Kidney (tissue), 14 donors: Measurements from ENCODE around the gene HIPK2. TPM values are rescaled to one million over a fixed set of nuclear protein-coding genes. Genes with fewer than 3 reads are reported as not detected.
A peak's percentile ranks its signal among the peaks of the same experiment; 100 is the strongest.

Source experiments
- DNase-seq, 5 donors: peaks; one replicate each; pipeline ENCODE4 v3.0.0-alpha.2; 2013 to 2020
- FAIRE-seq: peaks from 2 replicates; lab custom pipeline; 2012; peaks lifted over from hg19 to GRCh38; lab: Jason Lieb, UNC
- H3K27ac ChIP-seq, 2 donors: one replicate each; pipeline ENCODE4 v1.7.0; 2013; ENCODE audit warnings: low read depth in 2 of 2, low read length in 2 of 2, inconsistent platforms in 1 of 2
- H3K27me3 ChIP-seq: one replicate; pipeline ENCODE4 v1.7.1; 2013; ENCODE audit warnings: low read length, inconsistent platforms; ENCODE audit not compliant: control insufficient read depth, insufficient read depth
- H3K36me3 ChIP-seq, 3 donors: one replicate each; pipeline versions ENCODE4 v1.7.0 to v1.7.1; 2013; ENCODE audit warnings: low read length in 3 of 3, control low read depth in 1 of 3, inconsistent platforms in 1 of 3; ENCODE audit not compliant: insufficient read depth in 3 of 3, control insufficient read depth in 2 of 3
- H3K4me1 ChIP-seq, 3 donors: one replicate each; pipeline versions ENCODE4 v1.7.0 to v1.7.1; 2013; ENCODE audit warnings: low read length in 3 of 3, inconsistent platforms in 1 of 3, low read depth in 1 of 3; ENCODE audit not compliant: control insufficient read depth in 2 of 3, insufficient read depth in 2 of 3
- H3K4me3 ChIP-seq, 3 donors: one replicate each; pipeline versions ENCODE4 v1.7.0 to v1.8.1; 2013; ENCODE audit warnings: low read length in 3 of 3, control low read depth in 1 of 3, inconsistent platforms in 1 of 3
- H3K9ac ChIP-seq, 3 donors: one replicate each; pipeline versions ENCODE4 v1.7.0 to v1.7.1; 2013; ENCODE audit warnings: low read length in 3 of 3, control low read depth in 1 of 3, inconsistent platforms in 1 of 3
- H3K9me3 ChIP-seq, 3 donors: one replicate each; pipeline versions ENCODE4 v1.7.0 to v1.7.1; 2013; ENCODE audit warnings: low read length in 3 of 3, control low read depth in 1 of 3, inconsistent platforms in 1 of 3; ENCODE audit not compliant: control insufficient read depth in 2 of 3, insufficient read depth in 1 of 3
- intact Hi-C: fragments of 100-400 bp; cut with DNase I; formaldehyde crosslinking; loops from one replicate; pipeline ENCODE4 v1.11.1; 2022
- polyA plus RNA-seq: library from polyadenylated mRNA; stranded (reverse); fragments of 350-450 nt; fragmentation: Illumina TruSeq; extraction: RNeasy Lipid Tissue Mini Kit (QIAGEN cat#74804); gene quantifications from one replicate; pipeline ENCODE4 v1.2.3, GENCODE V29; 2014; ENCODE audit warnings: low read depth, low replicate concordance; ENCODE audit not compliant: insufficient read depth
- total RNA-seq: library from RNA; stranded (reverse); fragmentation: NEBNext Ultra II Directional; extraction: Animal tissue kit (Norgen Biotek cat#: 25700); gene quantifications from one replicate; pipeline ENCODE4 v1.2.1, GENCODE V29; 2021
- TF ChIP-seq, protein P1 (sequence below): IDR thresholded peaks from 3 replicates; pipeline ENCODE4 v1.5.1; 2012; ENCODE audit warnings: mild to moderate bottlenecking, moderate library complexity, borderline replicate concordance; ENCODE audit not compliant: insufficient read depth; ENCODE audit errors: extremely low read depth
- donor health status: control.
- donor health status: control.
- donor health status: control.
- donor health status: control.
- donor health status: control.
- donor health status: DM: yes; HTN: yes; CAD: no.
- donor health status: Normal renal cell carcinoma (clear cell type).

The HIPK2 gene
- total and polyA plus RNA-seq, 2 donors from 2014 or later, result 9.6 to 153 TPM

DNA sequence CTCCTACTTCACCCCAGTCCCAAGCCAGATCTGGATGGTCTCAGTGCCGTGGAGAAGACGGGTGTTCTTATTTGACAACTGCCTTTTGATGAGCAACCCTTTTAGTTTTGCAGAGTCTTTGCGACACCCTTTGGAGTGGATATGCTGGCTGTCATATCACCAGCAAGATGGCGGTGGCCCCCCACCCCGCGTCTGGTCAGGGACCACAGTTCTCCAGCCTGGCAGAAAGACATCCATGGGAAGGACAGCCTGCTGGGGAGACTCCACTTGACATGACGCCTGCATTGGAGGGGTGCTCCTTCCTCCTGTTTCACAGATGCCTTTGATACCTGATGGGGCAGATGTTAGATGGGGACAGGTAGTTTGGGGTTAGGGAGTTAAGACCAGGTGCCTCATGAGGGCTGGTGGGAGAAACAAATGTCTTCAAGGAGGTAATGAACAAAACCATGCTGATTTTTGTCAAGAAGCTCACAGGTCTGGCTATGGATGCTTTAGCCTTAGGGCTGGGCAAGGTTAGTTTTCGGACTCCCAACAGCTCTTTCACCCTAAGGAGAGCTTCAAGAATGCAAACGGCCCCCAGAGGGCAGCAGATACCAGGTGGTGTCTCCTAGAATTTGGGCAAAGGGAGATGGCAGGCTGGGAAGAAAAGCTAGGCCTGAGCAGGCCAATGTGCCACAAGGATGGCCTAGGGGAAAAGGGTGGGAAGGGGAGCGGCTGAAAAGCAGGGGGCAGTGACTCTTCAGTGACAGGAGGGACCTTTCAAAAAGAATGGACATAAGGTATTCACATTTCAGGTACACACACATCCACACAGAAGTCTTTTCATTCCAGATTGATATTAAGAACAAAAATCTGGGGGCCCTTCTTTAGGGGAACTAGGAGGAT, 159.1 kb downstream of the HIPK2 start:
- Histone ChIP-seq H3K4me1 (no peaks in the 10 kb centered on the region), H3K27me3 (no peaks in the 10 kb centered on the region), H3K9ac (no peak overlapping the region), H3K4me3 (no peak overlapping the region), H3K36me3 (peaks cover 8 to 47% (median 33%) of the 10 kb centered on the region in 3 donors), H3K9me3 (no peaks in the 10 kb centered on the region), H3K27ac (no peak overlapping the region)
- FAIRE-seq (no peak), DNase-seq (peak in 2 of 5 donors; percentile 47 to 54)
- intact Hi-C loops, result no loop called here
- TF ChIP-seq, protein P1, sequence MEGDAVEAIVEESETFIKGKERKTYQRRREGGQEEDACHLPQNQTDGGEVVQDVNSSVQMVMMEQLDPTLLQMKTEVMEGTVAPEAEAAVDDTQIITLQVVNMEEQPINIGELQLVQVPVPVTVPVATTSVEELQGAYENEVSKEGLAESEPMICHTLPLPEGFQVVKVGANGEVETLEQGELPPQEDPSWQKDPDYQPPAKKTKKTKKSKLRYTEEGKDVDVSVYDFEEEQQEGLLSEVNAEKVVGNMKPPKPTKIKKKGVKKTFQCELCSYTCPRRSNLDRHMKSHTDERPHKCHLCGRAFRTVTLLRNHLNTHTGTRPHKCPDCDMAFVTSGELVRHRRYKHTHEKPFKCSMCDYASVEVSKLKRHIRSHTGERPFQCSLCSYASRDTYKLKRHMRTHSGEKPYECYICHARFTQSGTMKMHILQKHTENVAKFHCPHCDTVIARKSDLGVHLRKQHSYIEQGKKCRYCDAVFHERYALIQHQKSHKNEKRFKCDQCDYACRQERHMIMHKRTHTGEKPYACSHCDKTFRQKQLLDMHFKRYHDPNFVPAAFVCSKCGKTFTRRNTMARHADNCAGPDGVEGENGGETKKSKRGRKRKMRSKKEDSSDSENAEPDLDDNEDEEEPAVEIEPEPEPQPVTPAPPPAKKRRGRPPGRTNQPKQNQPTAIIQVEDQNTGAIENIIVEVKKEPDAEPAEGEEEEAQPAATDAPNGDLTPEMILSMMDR, result peak; percentile 49

DNA sequence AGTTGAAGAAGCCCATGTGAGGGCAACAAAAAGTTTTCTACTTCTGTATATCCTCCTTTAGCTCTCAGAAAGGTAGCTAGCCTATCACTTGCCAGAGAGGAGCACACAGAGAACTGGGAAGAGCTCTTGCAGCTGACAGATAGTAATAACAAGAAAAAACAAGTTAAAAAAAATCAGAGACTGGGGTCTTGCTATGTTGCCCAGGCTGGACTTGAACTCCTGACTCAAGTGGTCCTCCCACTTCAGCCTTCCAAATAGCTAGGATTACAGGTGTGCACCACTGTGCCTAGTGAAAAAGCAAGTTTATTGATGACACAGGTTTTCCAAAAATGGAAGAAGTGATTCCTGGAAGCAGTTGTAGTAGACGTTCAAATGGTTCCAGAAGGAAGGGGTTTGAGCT, 160.7 kb downstream of the HIPK2 start:
- no peaks in the 10 kb centered on the region for H3K9me3 ChIP-seq
- no peak for DNase-seq
- no peak for FAIRE-seq
- H3K4me1 ChIP-seq, result no peaks in the 10 kb centered on the region
- H3K4me3 ChIP-seq, result no peak overlapping the region
- peaks cover 8 to 60% (median 44%) of the 10 kb centered on the region in 3 donors for H3K36me3 ChIP-seq
- H3K9ac ChIP-seq, result no peak overlapping the region
- H3K27me3 ChIP-seq, result no peaks in the 10 kb centered on the region
- TF ChIP-seq, protein P1, result no peak
- H3K27ac ChIP-seq, result no peak overlapping the region
- intact Hi-C loops, result no loop called here

DNA sequence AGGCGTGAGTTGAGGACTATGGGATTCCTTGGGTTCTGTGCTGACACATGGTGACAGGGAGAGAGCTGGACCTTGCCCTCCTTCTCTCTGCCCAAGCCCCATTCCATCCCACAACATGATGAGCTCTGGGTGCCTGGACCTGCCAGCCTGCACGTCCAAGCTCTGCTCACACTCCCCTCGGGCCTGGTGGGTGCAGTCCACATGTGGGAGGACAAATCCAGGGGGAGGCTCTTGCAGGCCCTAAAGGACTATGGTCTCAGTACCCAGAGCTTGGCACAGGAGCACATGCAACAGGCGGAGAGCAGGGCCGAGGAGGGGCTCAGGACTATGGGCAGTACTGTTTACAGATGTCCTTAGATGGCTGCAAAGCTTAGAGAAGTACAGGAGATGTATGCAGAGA, 162.9 kb downstream of the HIPK2 start:
- intact Hi-C loops, result no loop called here
- TF ChIP-seq, protein P1, result no peak
- no peaks in the 10 kb centered on the region for H3K27me3 ChIP-seq

More for the DNA sequence above, 162.9 kb downstream of the HIPK2 start:
- H3K4me3 ChIP-seq, result no peak overlapping the region
- FAIRE-seq (no peak), DNase-seq (no peak)
- peaks cover 4 to 63% (median 38%) of the 10 kb centered on the region in 3 donors for H3K36me3 ChIP-seq
- H3K9ac ChIP-seq, result no peak overlapping the region
- H3K4me1 ChIP-seq, result no peaks in the 10 kb centered on the region
- H3K27ac ChIP-seq, result no peak overlapping the region
- H3K9me3 ChIP-seq, result no peaks in the 10 kb centered on the region
